PFSK-1 (cell line): ENCODE data around the gene POT1.

Experiments used
- FOXP2 ChIP-seq: optimal IDR thresholded peaks from 2 replicates; pipeline ENCODE3; 2011; ENCODE audit warnings: borderline replicate concordance, control low read depth, inconsistent platforms; ENCODE audit not compliant: insufficient read depth; ENCODE audit errors: extremely low read length, extremely low read depth
- POLR2AphosphoS5 ChIP-seq: IDR thresholded peaks from 2 replicates; pipeline ENCODE4 v1.6.1; 2012; ENCODE audit warnings: low read depth, mild to moderate bottlenecking, control low read depth, low read length, moderate library complexity
- REST ChIP-seq, 2 experiments: IDR thresholded peaks; 2 replicates each; pipeline versions ENCODE4 v1.6.1 to v1.8.0; 2011 to 2012; ENCODE audit warnings: low read depth in 2 of 2, low read length in 2 of 2, control low read depth in 1 of 2, inconsistent platforms in 1 of 2, mild to moderate bottlenecking in 1 of 2, moderate library complexity in 1 of 2; ENCODE audit not compliant: insufficient read depth in 1 of 2
- SIN3A ChIP-seq: IDR thresholded peaks from 2 replicates; pipeline ENCODE4 v1.6.1; 2012; ENCODE audit warnings: mild to moderate bottlenecking, low read length, moderate library complexity, borderline replicate concordance; ENCODE audit not compliant: insufficient read depth
- TAF1 ChIP-seq: IDR thresholded peaks from 2 replicates; pipeline ENCODE4 v1.6.1; 2012; ENCODE audit warnings: low read length, control low read depth, borderline replicate concordance; ENCODE audit not compliant: insufficient read depth

Gene POT1

GRCh38 chr7:124792696-124793095 is 136.9 kb downstream of the POT1 start:
- TF ChIP-seq TAF1 (no peak), POLR2AphosphoS5 (no peak), REST (IDR thresholded peaks at IDR 0.05; ENCODE audit: insufficient read depth in 1 of 2, low read depth in 2 of 2, low read length in 2 of 2) (no peak), FOXP2 (no peak), SIN3A (no peak)

- TF ChIP-seq SIN3A (no peak), TAF1 (no peak), FOXP2 (no peak), REST (IDR thresholded peaks at IDR 0.05; ENCODE audit: insufficient read depth in 1 of 2, low read depth in 2 of 2, low read length in 2 of 2) (no peak), POLR2AphosphoS5 (no peak)
Measured at GRCh38 chr7:124792002-124792401, 137.6 kb downstream of the POT1 start.

- TF ChIP-seq FOXP2 (no peak), SIN3A (no peak), REST (IDR thresholded peaks at IDR 0.05; ENCODE audit: insufficient read depth in 1 of 2, low read depth in 2 of 2, low read length in 2 of 2) (no peak)
Measured at GRCh38 chr7:124791426-124791825, 138.2 kb downstream of the POT1 start.

DNA sequence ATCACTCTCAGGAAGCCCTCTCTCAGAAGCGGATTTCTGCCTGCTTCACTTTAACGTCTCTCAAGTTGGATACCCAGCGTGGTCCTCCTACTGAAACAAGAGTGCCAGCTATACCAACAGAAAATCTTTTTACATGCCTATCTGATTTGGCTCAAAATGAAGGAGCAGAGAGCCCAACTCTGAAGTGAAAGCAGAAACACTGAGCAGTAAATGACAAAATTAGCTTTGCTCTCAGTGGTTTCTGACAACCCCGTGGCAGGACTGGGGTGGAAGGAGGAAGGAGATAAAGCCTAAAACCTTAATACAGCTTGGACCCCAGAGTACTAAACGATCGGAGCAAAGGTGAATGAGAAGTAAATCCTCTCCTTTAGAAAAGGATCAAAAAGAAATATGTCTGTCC is 139.0 kb downstream of the POT1 start:
- TF ChIP-seq REST (IDR thresholded peaks at IDR 0.05; ENCODE audit: insufficient read depth in 1 of 2, low read depth in 2 of 2, low read length in 2 of 2) (no peak), FOXP2 (no peak), POLR2AphosphoS5 (no peak), TAF1 (no peak), SIN3A (no peak)

DNA sequence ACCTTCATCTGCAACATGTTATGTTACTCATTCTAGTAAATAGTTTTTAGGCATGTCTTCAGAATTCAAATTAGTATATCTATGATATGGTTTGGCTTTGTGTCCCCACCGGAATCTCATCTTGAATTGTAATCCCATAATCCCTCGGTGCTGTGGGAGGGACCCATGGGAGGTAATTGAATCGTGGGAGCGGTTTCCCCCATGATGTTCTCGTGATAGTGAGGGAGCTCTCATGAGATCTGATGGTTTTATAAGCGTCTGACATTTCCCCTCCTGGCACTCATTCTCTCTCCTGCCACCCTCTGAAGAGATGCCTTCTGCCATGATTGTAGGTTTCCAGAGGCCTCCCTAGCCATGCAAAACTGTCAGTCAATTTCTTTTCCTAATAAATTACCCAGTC is 143.6 kb downstream of the POT1 start:
- TF ChIP-seq REST (IDR thresholded peaks at IDR 0.05; ENCODE audit: insufficient read depth in 1 of 2, low read depth in 2 of 2, low read length in 2 of 2) (no peak), TAF1 (no peak), SIN3A (no peak), POLR2AphosphoS5 (no peak), FOXP2 (no peak)
